ENCODE measurements around the gene HLCS.
A peak's percentile ranks its signal among the peaks of the same experiment; 100 is the strongest.

The HLCS gene

DNA sequence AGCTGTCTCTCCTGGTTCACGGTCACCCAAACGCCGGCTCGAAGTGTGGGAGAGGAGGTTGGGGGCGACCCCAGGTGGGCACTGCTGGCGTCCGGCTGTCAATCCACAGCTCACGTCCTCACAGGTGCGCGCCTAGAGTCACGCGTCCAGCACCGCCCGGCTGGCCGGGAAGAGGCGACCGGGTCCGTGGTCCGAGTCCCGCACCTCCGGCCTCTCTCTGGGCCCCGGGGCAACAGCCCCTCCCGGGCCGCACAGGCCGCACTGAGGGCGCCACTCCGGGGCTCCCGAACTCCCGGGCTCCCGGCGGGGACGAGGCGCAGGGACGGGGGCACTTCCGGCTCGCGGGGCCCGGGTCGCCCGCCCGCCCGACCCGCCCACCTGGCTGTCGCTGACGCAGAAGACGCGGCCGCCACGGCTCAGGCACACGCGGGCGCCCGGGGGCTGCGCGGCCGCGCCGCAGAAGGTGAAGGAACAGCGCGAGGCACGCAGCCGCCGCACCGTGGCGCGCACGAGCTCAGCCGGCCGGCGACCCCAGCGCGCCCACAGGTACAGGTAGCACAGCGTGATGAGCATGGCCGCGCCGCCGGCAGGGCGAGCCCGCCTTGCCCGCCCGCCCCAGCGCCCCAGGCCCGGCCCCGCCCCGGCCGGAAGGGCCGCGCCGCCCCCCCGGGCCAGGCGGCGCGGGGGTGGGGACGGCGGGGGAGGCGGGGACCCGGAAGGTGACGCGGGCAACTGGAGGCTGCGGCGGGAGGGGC lies at the start of gene HLCS:
Gene HLCS, minus strand, starts transcription at position 604 of the 755 bp plus-strand sequence. Its CDS starts 31 bp downstream, at position 573.
- Histone ChIP-seq H3K36me3 (replicated peaks; ENCODE audit: low read depth, low read length) (no peaks in the 10 kb centered on the region), H2AFZ (ENCODE audit: low read depth, low read length) (peak within 1 kb of the TSS; percentile 58; the same call in 1 of the 2 replicates), H3K4me3 (ENCODE audit: low read length) (peak within 1 kb of the TSS; percentile 96), H3K27me3 (ENCODE audit: low read depth, low read length) (no peaks in the 10 kb centered on the region), H3K9ac (ENCODE audit: low read length) (peak within 1 kb of the TSS; percentile 93), H3K27ac (ENCODE audit: low read length) (peak within 1 kb of the TSS; percentile 37; the same call in 1 of the 2 replicates), H3K9me3 (ENCODE audit: insufficient read depth, low read length) (no peaks in the 10 kb centered on the region), H3K4me1 (ENCODE audit: low read length) (peaks cover 12% of the 10 kb centered on the region), H3K4me2 (ENCODE audit: low read length) (peak within 1 kb of the TSS; percentile 89), H4K20me1 (ENCODE audit: insufficient read depth, low read length) (no peaks in the 10 kb centered on the region), H3K79me2 (ENCODE audit: low read length) (no peaks in the 10 kb centered on the region)
- TF ChIP-seq EZH2phosphoT487 (IDR thresholded peaks at IDR 0.05; ENCODE audit: low read depth), result no peak
- TF ChIP-seq CTCF (IDR thresholded peaks at IDR 0.05; ENCODE audit: low read depth, low read length), result no peak

GRCh38 chr21:37009740-37010341 lies 43.4 kb upstream of the HLCS start:
- Histone ChIP-seq H3K4me3 (ENCODE audit: low read length) (peak overlapping the region; percentile 78), H3K4me2 (ENCODE audit: low read length) (peak overlapping the region; percentile 92)

DNA sequence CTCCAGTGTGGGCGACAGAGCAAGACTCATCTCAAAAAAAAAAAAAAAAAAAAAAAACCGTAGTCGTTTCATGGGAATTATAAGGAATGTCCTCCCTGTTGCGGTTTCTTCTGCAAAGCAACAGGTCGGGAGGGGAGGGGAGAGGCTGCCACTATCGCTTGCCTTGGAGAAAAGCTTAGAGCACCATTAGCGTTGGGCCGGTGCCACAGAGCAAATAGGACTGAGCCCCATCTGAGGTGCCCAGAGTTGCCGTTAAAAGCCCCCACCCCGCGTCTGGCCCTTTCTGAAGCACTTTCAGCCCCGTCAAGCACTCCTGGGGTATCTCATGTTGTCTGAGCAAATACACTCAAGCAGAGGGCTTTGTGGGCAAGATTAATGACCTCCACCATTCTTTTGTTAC lies 42.3 kb upstream of the HLCS start:
- TF ChIP-seq EZH2phosphoT487 (IDR thresholded peaks at IDR 0.05; ENCODE audit: low read depth) (no peak), CTCF (IDR thresholded peaks at IDR 0.05; ENCODE audit: low read depth, low read length) (no peak)
- Histone ChIP-seq H4K20me1 (ENCODE audit: insufficient read depth, low read length) (no peaks in the 10 kb centered on the region), H3K27ac (ENCODE audit: low read length) (no peak overlapping the region), H3K4me3 (ENCODE audit: low read length) (no peak overlapping the region), H3K9ac (ENCODE audit: low read length) (no peak overlapping the region), H3K27me3 (ENCODE audit: low read depth, low read length) (no peaks in the 10 kb centered on the region), H3K4me1 (ENCODE audit: low read length) (0 out of 2 replicates have a peak, but pooled peaks cover 2% of the 10 kb centered on the region), H3K9me3 (ENCODE audit: insufficient read depth, low read length) (no peaks in the 10 kb centered on the region), H3K36me3 (replicated peaks; ENCODE audit: low read depth, low read length) (no peaks in the 10 kb centered on the region), H3K4me2 (ENCODE audit: low read length) (no peak overlapping the region), H2AFZ (ENCODE audit: low read depth, low read length) (no peak overlapping the region), H3K79me2 (ENCODE audit: low read length) (no peaks in the 10 kb centered on the region)

More at GRCh38 chr21:37009740-37010341, 43.4 kb upstream of the HLCS start:
- Histone ChIP-seq H3K9me3 (ENCODE audit: insufficient read depth, low read length) (no peaks in the 10 kb centered on the region), H3K36me3 (replicated peaks; ENCODE audit: low read depth, low read length) (no peaks in the 10 kb centered on the region), H3K9ac (ENCODE audit: low read length) (peak overlapping the region; percentile 45; the same call in 1 of the 2 replicates), H2AFZ (ENCODE audit: low read depth, low read length) (peak overlapping the region; percentile 68), H3K4me1 (ENCODE audit: low read length) (0 out of 2 replicates have a peak, but pooled peaks cover 2% of the 10 kb centered on the region), H4K20me1 (ENCODE audit: insufficient read depth, low read length) (no peaks in the 10 kb centered on the region), H3K27ac (ENCODE audit: low read length) (no peak overlapping the region), H3K79me2 (ENCODE audit: low read length) (no peaks in the 10 kb centered on the region), H3K27me3 (ENCODE audit: low read depth, low read length) (no peaks in the 10 kb centered on the region)
- peak; percentile 66 for TF ChIP-seq CTCF (IDR thresholded peaks at IDR 0.05; ENCODE audit: low read depth, low read length)
- no peak for TF ChIP-seq EZH2phosphoT487 (IDR thresholded peaks at IDR 0.05; ENCODE audit: low read depth)

Measured in OCI-LY3 (cell line).